Omental fat pad (tissue), 4 donors: ENCODE data around the gene GXYLT1. TPM values are rescaled to one million over a fixed set of nuclear protein-coding genes. Genes with fewer than 3 reads are reported as not detected.
"Not testable (repeated sequence)": the region's sequence is repeated elsewhere in the genome, so short reads cannot be mapped to it uniquely, and the experiment has no call there.

ENCODE experiments used
- ATAC-seq: fragments of 150-250 bp; one replicate; pipeline ENCODE4 v1.9.1; 2016; ENCODE audit warnings: mild to moderate bottlenecking, moderate library complexity; ENCODE audit not compliant: low FRiP score
- DNase-seq: peaks from one replicate; pipeline ENCODE4 v3.0.0-alpha.2; 2019; ENCODE audit warnings: low spot score
- total RNA-seq, 4 donors: library from RNA; depleted of rRNA; stranded (reverse); fragments of >200 nt; gene quantifications; one replicate each; pipeline ENCODE4 v1.1.0, GENCODE V29; 2016
- TF ChIP-seq, protein P1 (sequence below), 3 donors: fragments of 450-650 bp; IDR thresholded peaks; one replicate each; pipeline ENCODE4 v1.5.1; 2016 to 2017; ENCODE audit warnings: antibody characterized with exemption in 3 of 3, mild to moderate bottlenecking in 3 of 3, moderate library complexity in 2 of 3

The GXYLT1 gene
- total RNA-seq, 4 donors from 2014 or later: 10.3 to 19.1 (median 13.8) TPM

DNA sequence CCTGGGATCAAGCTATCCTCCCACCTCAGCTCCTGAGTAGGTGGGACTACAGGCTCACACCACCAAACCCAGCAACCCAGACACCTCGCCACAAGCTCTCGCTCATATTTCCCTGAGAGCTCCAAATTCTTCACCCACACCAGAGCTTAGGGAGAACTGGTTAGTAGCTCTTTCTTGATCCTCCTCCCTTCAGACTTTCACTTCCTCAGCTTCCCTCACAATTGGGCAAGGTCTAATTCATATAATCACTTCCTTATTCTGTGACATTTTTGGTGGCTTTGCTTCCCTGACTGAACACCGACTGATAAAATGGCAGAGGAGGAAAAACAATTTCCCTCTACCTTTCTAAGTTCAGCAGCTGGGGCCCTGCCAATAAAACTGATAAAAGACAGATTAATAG lies 88.5 kb downstream of the GXYLT1 start:
- ATAC-seq (no peak), DNase-seq (no peak)

DNA sequence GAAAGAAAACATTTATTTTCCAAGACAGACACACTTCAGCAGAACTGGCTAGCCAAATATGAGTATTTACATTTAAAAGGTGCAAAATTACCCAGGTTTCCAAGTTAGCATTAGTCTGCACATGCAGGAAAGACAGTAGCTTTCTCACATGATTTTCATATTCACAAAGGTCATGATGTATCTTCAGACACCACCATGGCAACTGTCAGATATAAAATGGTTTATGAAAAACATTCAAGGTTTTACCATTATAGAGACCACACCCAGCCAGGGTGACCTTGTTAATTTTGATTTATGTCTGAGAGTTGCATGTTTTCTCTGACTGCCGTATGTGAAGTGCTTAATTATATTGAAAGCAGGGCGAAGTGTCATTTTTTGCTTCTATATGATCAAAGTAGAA lies 91.2 kb downstream of the GXYLT1 start:
- ATAC-seq: no peak
- TF ChIP-seq, protein P1, sequence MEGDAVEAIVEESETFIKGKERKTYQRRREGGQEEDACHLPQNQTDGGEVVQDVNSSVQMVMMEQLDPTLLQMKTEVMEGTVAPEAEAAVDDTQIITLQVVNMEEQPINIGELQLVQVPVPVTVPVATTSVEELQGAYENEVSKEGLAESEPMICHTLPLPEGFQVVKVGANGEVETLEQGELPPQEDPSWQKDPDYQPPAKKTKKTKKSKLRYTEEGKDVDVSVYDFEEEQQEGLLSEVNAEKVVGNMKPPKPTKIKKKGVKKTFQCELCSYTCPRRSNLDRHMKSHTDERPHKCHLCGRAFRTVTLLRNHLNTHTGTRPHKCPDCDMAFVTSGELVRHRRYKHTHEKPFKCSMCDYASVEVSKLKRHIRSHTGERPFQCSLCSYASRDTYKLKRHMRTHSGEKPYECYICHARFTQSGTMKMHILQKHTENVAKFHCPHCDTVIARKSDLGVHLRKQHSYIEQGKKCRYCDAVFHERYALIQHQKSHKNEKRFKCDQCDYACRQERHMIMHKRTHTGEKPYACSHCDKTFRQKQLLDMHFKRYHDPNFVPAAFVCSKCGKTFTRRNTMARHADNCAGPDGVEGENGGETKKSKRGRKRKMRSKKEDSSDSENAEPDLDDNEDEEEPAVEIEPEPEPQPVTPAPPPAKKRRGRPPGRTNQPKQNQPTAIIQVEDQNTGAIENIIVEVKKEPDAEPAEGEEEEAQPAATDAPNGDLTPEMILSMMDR (IDR thresholded peaks at IDR 0.05): no peak
- no peak for DNase-seq

More for the DNA sequence above, 88.5 kb downstream of the GXYLT1 start:
- TF ChIP-seq, protein P1 (IDR thresholded peaks at IDR 0.05): no peak

DNA sequence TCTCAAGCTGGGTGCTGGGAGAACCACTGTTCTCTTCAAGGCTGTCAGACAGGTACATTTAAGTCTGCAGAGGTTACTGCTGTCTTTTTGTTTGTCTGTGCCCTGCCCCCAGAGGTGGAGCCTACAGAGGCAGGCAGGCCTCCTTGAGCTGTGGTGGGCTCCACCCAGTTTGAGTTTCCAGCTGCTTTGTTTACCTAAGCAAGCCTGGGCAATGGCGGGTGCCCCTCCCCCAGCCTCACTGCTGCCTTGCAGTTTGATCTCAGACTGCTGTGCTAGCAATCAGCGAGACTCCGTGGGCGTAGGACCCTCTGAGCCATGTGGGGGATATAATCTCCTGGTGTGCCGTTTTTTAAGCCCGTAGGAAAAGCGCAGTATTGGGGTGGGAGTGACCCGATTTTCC lies 95.7 kb downstream of the GXYLT1 start:
- ATAC-seq, DNase-seq: not testable (repeated sequence)

DNA sequence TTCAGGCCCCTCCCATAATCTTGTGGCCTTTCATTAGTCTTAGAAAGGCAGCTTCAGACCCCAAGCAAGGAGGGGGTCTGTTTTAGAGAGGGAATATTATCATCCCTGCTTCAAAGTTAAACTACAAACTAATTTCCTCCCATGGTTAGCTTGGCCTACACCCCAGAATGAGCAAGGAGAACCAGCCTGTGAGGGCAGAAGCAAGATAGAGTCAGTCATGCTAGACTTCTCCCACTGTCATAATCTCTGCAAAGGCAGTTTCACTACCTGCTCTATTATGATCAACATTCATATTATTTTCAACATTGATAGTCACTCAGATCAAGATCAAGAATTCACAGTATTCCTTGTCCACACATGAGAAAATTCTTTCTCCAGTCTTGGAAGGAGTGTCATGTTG lies 105.1 kb downstream of the GXYLT1 start:
- no peak for ATAC-seq

DNA sequence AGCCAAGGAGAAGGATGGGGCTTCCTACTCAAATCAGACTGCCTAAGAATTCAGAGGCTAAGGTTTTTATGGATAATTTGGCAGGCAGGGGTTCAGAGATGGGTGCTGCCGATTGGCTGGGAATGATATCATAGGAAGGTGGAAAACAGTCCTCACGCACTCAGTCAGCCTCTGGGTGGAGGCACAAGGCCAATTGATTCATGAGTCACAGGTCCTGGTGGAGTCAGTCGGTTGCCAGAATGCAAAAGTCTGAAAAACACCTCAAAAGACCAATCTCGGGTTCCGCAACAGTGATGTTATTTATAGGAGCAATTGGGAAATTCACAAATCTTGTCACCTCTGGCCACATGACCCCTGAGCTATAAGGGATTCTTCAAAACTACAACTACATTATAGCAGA lies 105.5 kb downstream of the GXYLT1 start:
- no peak for DNase-seq
- ATAC-seq: no peak
- TF ChIP-seq, protein P1 (IDR thresholded peaks at IDR 0.05): no peak

More for the DNA sequence above, 105.1 kb downstream of the GXYLT1 start:
- TF ChIP-seq, protein P1 (IDR thresholded peaks at IDR 0.05): no peak
- no peak for DNase-seq

DNA sequence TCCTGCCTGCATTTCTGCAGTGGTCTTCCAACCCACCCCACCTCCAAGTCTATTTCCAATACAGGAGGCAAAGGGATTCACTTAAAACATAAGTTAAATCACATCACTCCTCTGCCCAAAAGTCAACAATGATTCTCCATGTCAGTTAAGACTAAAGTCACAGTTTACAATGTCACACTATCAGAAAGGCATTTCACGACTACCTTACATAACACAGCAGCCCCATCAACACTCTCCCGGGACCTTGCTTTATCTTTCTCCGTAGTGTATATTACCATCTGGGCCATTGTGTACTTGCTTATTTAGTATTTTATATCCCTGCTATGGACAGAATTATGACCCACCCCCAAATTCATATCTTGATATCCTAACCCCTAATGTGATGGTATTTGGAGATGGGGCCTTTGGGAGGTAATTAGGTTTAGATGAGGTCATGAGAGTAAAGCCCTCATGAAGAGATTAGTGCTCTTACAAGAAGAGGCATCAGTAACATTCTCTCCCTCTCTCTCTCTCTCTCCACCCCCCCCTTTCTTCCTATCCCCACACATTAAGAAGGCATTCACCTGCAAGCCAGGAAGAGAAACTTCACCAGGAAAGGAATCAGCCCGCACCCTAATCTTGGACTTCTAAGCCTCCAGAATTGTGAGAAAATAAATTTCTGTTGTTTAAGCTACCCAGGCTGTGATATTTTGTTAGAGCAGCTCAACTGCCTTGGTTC lies 112.7 kb downstream of the GXYLT1 start:
- TF ChIP-seq, protein P1 (IDR thresholded peaks at IDR 0.05): no peak
- ATAC-seq (no peak), DNase-seq (no peak)

Other genes starting within 250 kb of the GXYLT1 start
- 10 to 100 TPM; 23.8 to 64.2 (median 27.8) TPM for gene YAF2, start 93.4 kb upstream of the GXYLT1 start, total RNA-seq
- gene ZCRB1, start 181.2 kb upstream of the GXYLT1 start, total RNA-seq: 10 to 100 TPM; 22.3 to 31.0 (median 25.5) TPM
- 10 to 100 TPM; 42.7 to 57.1 (median 53.2) TPM for gene PPHLN1, start 181.3 kb upstream of the GXYLT1 start, total RNA-seq